Forelimb muscle (tissue), 1 donor: ENCODE results near the gene SIL1. TPM values are rescaled to one million over a fixed set of nuclear protein-coding genes. Genes with fewer than 3 reads are reported as not detected.
"Not testable (repeated sequence)": the region's sequence is repeated elsewhere in the genome, so short reads cannot be mapped to it uniquely, and the experiment has no call there.

ENCODE experiments used
- DNase-seq: peaks from one replicate; pipeline ENCODE4 v3.0.0-alpha.2; 2013; ENCODE audit warnings: low read depth
- polyA plus RNA-seq: library from polyadenylated mRNA; unstranded; fragments of 120-200 nt; gene quantifications from one replicate; pipeline ENCODE4 v1.2.1, GENCODE V29; 2013; ENCODE audit not compliant: insufficient read length

Gene SIL1
- polyA plus RNA-seq, 1 donor = 23.9 TPM

GRCh38 chr5:139177281-139177680 lies 20.9 kb downstream of the SIL1 start:
- not testable (repeated sequence) for DNase-seq

GRCh38 chr5:139174382-139174781 lies 23.8 kb downstream of the SIL1 start:
- DNase-seq = not testable (repeated sequence)

DNA sequence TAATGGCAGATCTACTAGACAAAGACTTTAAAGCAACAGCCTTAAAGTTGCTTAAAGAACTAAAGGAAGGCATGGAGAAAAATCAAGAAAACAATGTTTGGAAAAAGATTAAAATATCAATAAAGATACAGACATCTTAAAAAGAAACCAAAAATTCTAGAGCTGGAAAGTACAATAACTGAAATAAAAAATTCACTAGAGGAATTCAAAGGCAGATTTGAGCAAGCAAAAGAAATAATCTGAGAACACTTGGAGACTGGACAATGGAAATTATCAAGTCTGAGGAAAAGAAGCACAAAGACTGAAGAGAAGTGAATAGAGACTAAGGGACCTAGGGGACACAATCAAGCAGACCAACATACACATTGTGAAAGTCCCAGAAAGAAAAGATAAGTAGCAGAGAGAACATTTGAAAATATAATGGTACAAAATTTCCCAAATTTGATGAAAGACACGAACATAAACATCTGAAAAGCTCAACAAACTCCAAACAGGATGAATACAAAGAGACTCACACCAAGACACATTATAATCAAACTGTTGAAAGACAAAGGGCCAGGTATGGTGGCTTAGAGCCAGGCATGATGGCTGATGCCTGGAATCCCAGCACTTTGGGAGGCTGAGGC lies 26.3 kb downstream of the SIL1 start:
- DNase-seq = no peak

GRCh38 chr5:139167952-139168720 lies 30.0 kb downstream of the SIL1 start:
- DNase-seq = no peak

GRCh38 chr5:139167533-139167932 lies 30.6 kb downstream of the SIL1 start:
- DNase-seq = no peak

- DNase-seq = no peak
Measured at GRCh38 chr5:139167063-139167462, 31.1 kb downstream of the SIL1 start.

GRCh38 chr5:139164897-139165296 lies 33.3 kb downstream of the SIL1 start:
- DNase-seq = not testable (repeated sequence)

DNA sequence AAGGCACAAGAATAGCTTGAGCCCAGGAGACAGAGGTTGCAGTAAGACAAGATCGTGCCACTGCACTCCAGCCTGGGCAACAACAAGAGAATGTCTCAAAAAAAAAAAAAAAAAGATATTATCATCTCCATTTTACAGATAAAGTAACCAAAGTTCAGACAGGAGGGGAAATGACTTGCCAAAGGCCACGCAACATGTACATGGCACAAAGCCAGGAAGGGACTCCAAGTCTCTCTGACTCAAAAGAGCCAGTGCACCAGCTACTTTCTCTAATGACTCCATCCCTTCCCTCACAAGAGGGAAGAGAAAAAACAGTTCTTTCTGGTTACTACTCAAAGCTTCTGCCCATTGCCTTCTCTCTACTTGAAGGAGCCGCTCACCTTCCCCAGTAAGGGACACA lies 34.1 kb downstream of the SIL1 start:
- DNase-seq = no peak

DNA sequence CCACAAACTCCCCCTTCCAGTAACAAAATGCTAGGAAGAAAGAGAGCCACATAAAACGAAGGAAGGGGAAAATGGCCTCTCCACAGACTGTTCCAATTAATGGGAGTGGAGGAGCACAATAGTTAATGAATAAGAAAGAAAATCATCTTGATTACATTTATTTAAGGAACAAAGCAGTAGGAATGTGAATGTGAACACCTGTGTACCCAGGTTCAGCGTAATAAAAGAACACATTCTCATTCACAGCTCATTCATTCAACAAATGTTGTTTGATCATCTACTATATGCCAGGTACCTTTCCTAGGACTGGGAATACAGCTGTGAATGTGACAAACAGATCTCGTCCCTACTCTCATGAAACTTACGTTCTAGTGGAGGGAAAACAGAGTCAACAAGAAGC lies 35.7 kb downstream of the SIL1 start:
- DNase-seq = no peak

GRCh38 chr5:139158791-139159190 lies 39.4 kb downstream of the SIL1 start:
- DNase-seq = no peak

DNA sequence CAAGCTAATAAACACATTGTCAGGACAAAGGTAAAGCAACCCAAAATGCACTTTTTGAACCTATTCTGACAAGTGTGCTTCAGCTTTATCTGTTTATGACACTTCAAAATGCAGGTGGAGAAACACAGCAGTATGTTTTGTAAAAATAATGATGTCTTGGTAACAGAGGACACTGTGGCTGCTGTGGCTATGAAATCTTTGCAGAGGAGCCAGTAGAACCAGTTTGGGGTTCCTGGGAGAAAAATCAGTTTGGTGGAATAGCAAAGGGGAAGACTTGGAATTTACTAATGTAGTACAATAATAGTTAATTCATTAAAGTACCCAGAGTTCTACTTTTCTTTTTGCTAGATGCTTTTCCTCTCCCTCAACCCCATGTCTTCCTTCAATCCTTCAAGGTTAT lies 40.6 kb downstream of the SIL1 start:
- no peak for DNase-seq

GRCh38 chr5:139156814-139157213 lies 41.4 kb downstream of the SIL1 start:
- no peak for DNase-seq

DNA sequence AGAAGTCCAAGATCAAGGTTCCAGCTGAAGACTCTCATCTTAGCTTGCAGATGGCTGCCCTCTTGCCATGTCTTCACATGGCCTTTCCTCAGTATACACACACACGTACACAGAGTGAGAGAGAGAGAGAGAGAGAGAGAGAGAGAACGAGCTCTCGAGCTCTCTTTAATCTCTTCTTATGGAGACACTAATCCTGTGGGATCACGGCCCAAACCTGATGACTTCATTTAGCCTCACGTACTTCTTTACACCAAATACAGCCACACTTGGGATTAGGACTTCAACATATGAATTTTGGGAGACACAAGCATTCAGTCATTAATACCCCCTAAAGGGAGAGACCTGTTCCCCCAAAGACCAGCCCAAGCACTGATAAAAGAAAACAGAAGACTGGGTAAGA lies 42.8 kb downstream of the SIL1 start:
- DNase-seq = no peak

DNA sequence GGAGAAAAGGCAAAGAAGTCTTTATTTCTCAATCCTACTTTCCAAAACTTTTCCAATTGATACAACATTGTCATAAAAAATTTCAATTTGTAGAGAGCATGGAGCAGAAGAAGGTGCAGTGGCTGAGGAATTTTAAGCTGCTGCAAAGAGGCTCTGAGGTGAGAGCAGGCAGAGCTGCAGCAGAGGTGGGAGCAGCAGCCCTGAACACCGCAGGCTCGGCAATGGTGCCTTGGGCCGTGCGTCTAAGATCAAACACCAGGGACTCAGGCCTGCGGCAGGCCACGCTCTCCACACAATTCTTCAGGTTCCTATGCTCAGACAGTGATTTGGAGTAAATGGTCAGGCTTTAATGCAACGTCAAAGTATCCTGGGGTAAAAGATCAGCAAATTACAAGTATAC lies 46.3 kb downstream of the SIL1 start:
- DNase-seq = no peak

- DNase-seq = no peak
Measured at GRCh38 chr5:139150367-139150999, 47.7 kb downstream of the SIL1 start.

DNA sequence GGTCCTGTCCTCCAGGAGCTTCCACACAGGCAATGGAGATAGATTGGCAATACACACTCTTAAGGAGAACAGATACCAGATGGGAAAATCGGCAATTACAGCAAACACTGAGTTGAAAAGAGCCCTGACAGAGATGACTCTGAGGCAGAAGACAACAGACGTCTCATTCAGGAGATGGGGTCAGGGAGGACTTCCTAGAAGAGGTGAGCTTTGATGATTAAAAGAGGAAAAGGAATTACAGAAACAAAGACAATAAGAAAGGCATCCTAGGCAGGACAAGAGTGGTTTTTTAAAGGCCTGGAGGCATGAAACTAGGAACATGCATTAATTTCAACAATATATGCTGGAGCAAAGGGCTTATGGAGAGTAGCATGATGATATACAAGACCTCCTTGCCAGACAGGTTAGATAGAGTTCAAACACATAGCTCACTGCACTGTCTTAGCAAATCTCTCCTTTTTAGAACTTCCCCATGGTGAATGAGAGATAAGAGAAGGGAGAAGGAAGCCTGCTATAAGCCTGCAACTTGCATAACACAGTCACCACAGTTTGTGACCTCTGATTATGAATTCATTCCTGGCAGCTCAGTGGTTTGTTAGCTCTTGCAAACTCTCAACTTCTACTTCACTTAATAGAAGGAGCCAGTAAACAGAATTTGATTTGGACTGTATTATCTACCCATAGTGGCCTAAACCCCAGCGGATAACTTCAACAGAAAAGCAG lies 48.5 kb downstream of the SIL1 start:
- no peak for DNase-seq

DNA sequence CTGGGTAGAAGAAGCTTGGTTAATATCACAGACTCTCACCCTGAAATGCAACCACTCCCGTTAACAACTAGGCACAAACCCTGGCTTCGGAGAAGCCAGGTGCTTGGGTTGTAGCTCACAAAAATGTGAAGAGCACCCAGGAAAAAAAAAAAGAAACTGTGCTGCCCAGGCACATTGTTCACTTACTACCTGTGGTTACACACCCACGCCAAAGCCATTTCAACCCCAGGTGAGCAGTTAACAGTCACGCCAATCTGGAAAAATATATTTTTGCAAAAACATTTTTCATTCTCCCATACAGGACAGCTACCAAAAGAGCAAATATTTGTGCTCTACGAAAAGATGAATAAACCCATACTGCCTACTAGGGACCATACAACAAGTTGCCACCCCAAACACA lies 49.2 kb downstream of the SIL1 start:
- DNase-seq = no peak

GRCh38 chr5:139148306-139148705 lies 49.9 kb downstream of the SIL1 start:
- DNase-seq = no peak

DNA sequence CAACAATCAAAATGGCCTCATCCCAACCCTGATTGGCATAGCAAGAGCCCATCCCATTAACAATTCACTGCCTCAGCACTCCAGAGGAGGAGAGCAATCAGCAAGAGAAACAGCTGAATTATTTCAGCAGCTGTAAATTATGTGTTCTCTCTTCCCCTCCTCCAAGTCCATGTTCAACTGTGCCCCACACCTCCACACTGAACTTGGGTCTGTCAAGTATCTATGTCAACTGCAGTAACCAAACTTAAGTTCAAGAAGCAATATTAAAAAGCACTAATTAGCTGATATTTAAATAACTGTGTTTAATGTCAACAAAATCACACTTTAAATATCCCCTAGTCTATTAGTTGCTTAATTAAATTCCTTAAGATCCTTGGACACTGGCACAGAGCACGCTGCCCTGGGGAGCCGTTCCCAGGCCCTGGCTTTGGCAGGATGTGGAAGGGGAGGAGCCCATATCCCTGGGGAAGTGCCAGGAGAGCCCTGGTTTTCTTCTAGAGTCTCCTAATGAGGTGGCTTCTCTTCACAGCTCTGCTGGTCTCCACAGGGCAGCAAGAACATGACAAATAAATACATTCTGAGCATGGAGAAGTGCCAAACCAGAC lies 50.6 kb downstream of the SIL1 start:
- DNase-seq = no peak

GRCh38 chr5:139146809-139147482 lies 51.2 kb downstream of the SIL1 start:
- DNase-seq = no peak

GRCh38 chr5:139141446-139142204 lies 56.5 kb downstream of the SIL1 start:
- no peak for DNase-seq
